Muscle layer of colon (tissue), 2 donors: ENCODE measurements around the gene ASB15.

ENCODE experiments used
- H3K27ac ChIP-seq: one replicate; pipeline ENCODE4 v1.7.0; 2013; ENCODE audit warnings: low read depth, mild to moderate bottlenecking, low read length, moderate library complexity
- H3K27me3 ChIP-seq, 2 donors: one replicate each; pipeline ENCODE4 v1.7.0; 2013; ENCODE audit warnings: low read length in 2 of 2, mild to moderate bottlenecking in 2 of 2; ENCODE audit not compliant: insufficient read depth in 2 of 2, control insufficient read depth in 1 of 2
- H3K36me3 ChIP-seq: one replicate; pipeline ENCODE4 v1.7.0; 2013; ENCODE audit warnings: mild to moderate bottlenecking, low read length; ENCODE audit not compliant: insufficient read depth
- H3K4me1 ChIP-seq: one replicate; pipeline ENCODE4 v1.7.0; 2013; ENCODE audit warnings: mild to moderate bottlenecking, low read length; ENCODE audit not compliant: insufficient read depth
- H3K4me3 ChIP-seq, 2 donors: one replicate each; pipeline ENCODE4 v1.7.0; 2013; ENCODE audit warnings: low read length in 2 of 2, low read depth in 1 of 2, mild to moderate bottlenecking in 1 of 2, moderate library complexity in 1 of 2
- H3K9ac ChIP-seq: one replicate; pipeline ENCODE4 v1.7.0; 2013; ENCODE audit warnings: low read length
- H3K9me3 ChIP-seq: one replicate; pipeline ENCODE4 v1.7.0; 2013; ENCODE audit warnings: mild to moderate bottlenecking, low read length
- donor health status: abdominal sarcoma.
- donor health status: Adenocarcinoma of cecum.

ASB15 gene

DNA sequence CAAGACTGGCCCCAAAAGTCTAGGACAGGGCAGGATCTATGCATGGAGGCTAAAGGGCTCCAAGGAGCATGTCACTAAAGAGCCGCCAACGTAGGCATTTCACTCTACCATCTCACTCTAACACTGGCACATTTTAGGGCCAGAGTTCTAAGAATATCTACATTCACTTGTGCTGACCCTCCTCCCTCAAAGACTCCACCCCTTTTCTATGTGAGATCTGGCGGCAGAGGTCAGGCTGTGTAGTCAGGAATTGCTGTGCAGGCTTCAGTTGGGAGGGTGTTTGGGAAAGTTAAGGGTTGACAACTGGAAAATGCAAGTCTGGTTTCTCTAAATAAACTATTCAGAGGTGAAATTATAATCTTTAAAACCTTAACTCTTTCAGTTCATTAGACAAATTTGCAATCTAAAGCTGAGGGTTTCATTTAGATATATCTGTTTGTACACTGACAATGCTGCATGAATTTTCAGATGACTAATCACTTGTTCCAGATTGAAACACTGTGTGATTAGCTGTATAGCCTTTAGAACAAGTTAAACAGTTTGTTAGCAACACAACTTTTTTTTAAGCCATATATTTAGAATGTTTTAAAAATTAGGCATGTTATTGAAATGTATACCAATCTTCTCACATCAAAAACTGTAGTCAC lies 72.3 kb downstream of the ASB15 start:
- Histone ChIP-seq H3K9me3 (no peaks in the 10 kb centered on the region), H3K27ac (no peak overlapping the region), H3K4me1 (peaks cover 18% of the 10 kb centered on the region), H3K36me3 (peaks cover 6% of the 10 kb centered on the region), H3K27me3 (no peaks in the 10 kb centered on the region), H3K9ac (no peak overlapping the region), H3K4me3 (no peak overlapping the region)

DNA sequence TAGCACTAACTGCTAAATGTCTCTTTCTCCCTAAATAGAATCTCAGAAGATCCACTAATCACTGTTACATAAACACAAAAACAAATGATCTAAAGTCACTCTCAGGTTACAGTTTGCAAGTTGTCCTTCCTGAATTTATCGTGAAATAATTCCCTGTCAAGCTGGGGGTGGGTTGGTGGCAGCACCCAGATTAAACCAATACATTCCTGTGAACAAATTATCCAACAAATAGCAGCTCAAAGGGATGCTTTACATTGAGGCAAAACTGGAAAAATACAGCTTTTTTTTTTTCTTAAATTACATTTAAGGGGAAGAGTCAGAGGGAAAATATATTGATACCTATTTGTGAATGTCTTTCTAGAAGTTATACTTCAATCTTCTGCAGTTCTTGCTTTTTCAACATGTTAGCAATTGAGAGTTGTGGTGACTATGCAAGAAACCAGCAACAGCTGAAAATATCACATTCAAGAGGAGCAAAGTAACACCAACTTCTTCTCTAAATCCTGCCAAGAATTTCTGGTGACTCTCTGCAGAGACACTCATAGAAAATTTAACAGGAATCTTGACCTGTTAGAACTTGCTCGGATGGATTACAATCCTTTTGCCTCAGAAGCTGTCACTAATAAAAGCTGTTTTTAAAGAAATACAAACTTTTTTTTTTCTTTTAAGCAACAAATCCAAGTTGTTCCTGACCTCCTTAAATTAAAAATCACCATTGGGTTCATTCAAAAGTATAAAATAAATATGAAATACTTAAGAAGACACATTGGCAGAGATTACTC lies 73.0 kb downstream of the ASB15 start:
- H3K27ac ChIP-seq: no peak overlapping the region

DNA sequence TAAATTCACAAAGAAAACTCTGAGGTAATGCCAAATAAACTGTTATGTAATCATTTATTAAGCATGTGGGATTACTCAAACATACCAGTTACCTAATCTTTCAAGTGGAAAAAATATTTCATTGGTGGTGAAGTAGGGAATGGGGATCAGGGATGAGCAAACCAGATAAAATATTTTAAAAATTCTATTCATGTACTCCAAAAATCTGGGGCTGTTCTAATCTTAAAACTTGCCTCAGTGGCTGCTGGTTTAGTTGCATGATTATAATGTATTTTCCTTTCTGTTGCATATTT lies 73.5 kb downstream of the ASB15 start:
- Histone ChIP-seq H3K36me3 (peaks cover 6% of the 10 kb centered on the region), H3K9ac (no peak overlapping the region), H3K27ac (no peak overlapping the region), H3K4me3 (no peak overlapping the region), H3K4me1 (peaks cover 18% of the 10 kb centered on the region), H3K27me3 (no peaks in the 10 kb centered on the region), H3K9me3 (no peaks in the 10 kb centered on the region)

More for the DNA sequence above, 73.0 kb downstream of the ASB15 start:
- Histone ChIP-seq H3K9me3 (no peaks in the 10 kb centered on the region), H3K9ac (no peak overlapping the region), H3K4me3 (no peak overlapping the region), H3K4me1 (peaks cover 18% of the 10 kb centered on the region), H3K36me3 (peaks cover 6% of the 10 kb centered on the region), H3K27me3 (no peaks in the 10 kb centered on the region)

DNA sequence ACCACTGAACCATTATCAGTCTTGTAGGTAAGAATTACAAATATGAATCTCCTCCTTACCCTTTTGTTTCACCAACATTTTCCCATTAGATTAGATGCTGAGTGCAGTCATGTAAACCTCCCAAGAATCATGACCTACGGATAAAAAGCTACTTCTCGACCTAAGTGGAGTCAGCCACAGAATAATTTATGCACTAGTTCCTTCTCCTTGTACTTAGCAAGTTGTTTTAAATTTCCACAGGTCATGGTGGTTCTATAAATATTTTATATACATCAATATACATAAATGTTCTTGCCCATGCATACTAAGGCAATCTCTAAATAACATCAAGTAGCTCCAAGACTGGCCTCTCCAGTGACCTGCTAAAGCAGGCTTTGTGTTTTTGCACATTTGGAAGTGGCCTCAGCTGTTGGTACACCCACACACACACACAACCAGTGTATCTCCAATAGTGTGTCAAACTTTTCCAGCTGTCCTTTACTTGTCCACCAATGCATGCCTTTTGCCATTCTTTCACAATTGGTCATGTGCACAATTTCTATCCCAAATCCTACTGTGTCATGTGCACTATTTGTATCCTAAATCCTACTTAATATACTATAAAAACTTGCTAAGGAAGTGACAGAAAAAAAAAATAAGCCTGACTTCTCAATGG lies 75.6 kb downstream of the ASB15 start:
- no peak overlapping the region for H3K9ac ChIP-seq
- peaks cover 6% of the 10 kb centered on the region for H3K36me3 ChIP-seq
- no peaks in the 10 kb centered on the region for H3K9me3 ChIP-seq
- H3K27me3 ChIP-seq: no peaks in the 10 kb centered on the region
- H3K4me3 ChIP-seq: no peak overlapping the region
- H3K27ac ChIP-seq: no peak overlapping the region
- H3K4me1 ChIP-seq: peaks cover 18% of the 10 kb centered on the region

DNA sequence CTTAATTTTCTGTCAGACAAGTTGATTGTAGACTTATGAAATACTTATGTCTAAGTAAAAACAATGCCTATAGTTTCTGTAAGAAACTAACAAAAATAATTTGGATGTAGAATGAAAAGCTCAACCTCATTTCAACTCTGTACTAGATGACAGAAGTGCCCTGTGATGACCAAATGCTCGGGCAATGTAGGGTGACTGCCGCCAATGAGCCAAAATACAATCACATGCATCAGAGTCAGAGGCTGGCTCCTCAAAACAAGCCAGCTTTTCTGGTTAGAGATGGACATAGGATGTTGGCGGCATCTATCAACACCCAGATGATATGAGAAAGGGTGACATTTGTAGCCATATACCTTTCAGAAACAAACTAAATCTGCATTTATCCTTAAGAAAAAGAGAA lies 78.0 kb downstream of the ASB15 start:
- Histone ChIP-seq H3K27ac (no peak overlapping the region), H3K9me3 (no peaks in the 10 kb centered on the region), H3K9ac (no peak overlapping the region), H3K4me1 (peaks cover 16% of the 10 kb centered on the region), H3K27me3 (no peaks in the 10 kb centered on the region), H3K36me3 (peaks cover 14% of the 10 kb centered on the region), H3K4me3 (no peak overlapping the region)

DNA sequence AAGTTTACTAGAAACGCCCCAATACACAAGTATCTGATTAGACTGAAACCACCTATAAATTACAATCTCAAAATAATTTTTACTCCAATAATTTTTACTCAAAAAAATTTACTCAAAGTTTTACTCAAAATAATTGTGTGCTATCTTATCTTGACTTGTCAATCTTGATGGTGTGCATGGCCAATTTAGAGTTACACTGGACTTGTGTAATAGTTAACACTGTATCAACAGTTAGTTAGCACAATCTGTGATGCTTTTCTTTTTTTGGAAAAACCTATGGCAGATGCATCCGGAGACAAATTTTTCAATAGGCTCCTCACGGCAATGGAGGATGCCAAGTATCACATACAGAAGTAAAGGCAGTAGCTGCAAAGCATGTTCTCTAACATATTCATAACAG lies 79.0 kb downstream of the ASB15 start:
- H3K9me3 ChIP-seq: no peaks in the 10 kb centered on the region
- no peaks in the 10 kb centered on the region for H3K27me3 ChIP-seq
- H3K27ac ChIP-seq: no peak overlapping the region
- no peak overlapping the region for H3K9ac ChIP-seq
- peaks cover 8% of the 10 kb centered on the region for H3K4me1 ChIP-seq
- no peak overlapping the region for H3K4me3 ChIP-seq
- H3K36me3 ChIP-seq: peaks cover 14% of the 10 kb centered on the region

DNA sequence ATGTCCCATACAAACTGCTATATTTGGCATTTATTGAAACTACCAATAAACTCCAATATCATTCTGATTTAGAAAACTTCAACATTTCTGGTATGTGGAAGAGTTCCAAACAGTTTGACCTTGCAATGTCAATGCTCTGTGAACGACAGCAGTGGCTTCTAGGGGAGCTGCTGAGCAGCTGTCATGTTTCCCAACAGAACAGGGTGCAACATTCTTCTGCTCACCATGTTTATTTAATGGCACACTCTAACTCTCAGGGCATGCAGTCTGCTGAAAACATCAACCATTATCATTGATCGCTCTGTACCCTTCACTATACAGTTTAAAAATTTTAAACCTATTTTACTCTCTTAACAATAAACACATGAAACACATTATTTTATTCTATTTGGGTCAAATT lies 79.9 kb downstream of the ASB15 start:
- no peak overlapping the region for H3K4me3 ChIP-seq
- H3K27me3 ChIP-seq: no peaks in the 10 kb centered on the region
- H3K9ac ChIP-seq: no peak overlapping the region
- peaks cover 3% of the 10 kb centered on the region for H3K4me1 ChIP-seq
- H3K9me3 ChIP-seq: no peaks in the 10 kb centered on the region
- H3K36me3 ChIP-seq: peaks cover 14% of the 10 kb centered on the region
- H3K27ac ChIP-seq: no peak overlapping the region

DNA sequence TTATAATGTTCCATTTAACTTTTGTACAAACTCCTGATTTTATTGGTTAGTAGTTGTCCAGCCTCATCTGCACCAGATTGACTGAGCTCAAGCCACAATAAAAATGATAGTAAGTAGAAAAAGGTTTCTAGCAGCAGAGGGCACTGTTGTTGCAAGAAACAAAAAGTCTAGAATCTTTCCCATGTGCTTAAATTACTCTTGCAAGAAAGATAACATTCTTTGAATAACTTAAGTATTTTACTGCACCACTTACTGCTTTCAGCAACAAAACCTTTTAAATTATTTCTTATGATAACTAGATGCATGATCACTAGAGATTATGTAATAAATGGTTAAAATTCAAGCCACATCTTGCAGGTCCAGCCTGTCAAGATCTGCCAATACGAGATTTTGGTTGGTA lies 81.1 kb downstream of the ASB15 start:
- Histone ChIP-seq H3K4me3 (no peak overlapping the region), H3K9ac (no peak overlapping the region), H3K36me3 (peaks cover 14% of the 10 kb centered on the region), H3K27ac (no peak overlapping the region), H3K4me1 (no peaks in the 10 kb centered on the region), H3K27me3 (no peaks in the 10 kb centered on the region), H3K9me3 (no peaks in the 10 kb centered on the region)

DNA sequence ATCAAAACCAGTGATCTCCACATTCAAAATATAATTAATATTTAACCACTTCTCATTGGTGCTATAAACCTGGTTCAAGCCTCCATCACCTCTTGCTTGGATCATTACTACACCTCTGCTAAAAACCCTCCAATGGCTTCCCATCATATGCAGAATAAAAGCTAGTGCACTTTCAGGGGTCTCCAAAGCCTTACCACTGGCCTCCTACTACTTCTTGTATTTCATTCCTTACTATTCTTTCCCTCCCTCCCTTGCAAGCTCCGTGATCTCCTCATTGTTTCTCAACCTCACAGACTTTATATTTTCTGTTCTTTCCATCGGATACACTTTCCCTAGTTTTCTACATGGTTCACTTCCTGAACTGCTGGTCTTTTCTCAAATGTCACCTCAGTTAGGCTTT lies 85.5 kb downstream of the ASB15 start:
- no peak overlapping the region for H3K27ac ChIP-seq
- peaks cover 28% of the 10 kb centered on the region for H3K36me3 ChIP-seq
- H3K27me3 ChIP-seq: no peaks in the 10 kb centered on the region
- no peaks in the 10 kb centered on the region for H3K4me1 ChIP-seq
- H3K9ac ChIP-seq: no peak overlapping the region
- no peaks in the 10 kb centered on the region for H3K9me3 ChIP-seq
- no peak overlapping the region for H3K4me3 ChIP-seq

DNA sequence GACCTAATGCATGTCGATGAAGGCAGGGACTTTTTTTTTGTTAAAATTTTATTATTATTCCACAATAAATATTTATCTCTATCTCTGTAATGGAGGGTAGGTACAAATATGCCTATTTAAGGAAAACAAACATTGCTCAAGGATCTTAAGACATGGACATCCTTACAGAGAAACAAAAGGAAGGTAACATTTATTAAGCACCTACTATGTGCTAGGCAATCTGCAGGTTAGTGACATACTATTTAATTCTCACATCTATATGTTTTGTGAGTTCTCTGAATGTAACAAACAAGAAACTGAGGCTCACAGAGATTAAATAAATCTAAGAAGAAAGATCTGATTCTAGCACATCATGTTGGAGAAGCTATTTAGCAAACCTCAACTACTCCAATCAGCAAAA lies 86.1 kb downstream of the ASB15 start:
- H3K4me3 ChIP-seq: no peak overlapping the region
- H3K27ac ChIP-seq: no peak overlapping the region
- H3K27me3 ChIP-seq: no peaks in the 10 kb centered on the region
- no peaks in the 10 kb centered on the region for H3K4me1 ChIP-seq
- no peak overlapping the region for H3K9ac ChIP-seq
- no peaks in the 10 kb centered on the region for H3K9me3 ChIP-seq
- peaks cover 34% of the 10 kb centered on the region for H3K36me3 ChIP-seq
